ENCODE data around the gene NUDT14. TPM values are rescaled to one million over a fixed set of nuclear protein-coding genes. Genes with fewer than 3 reads are reported as not detected.

NUDT14 gene
- total RNA-seq, 1 experiment from 2014 or later = 37.0 TPM

DNA sequence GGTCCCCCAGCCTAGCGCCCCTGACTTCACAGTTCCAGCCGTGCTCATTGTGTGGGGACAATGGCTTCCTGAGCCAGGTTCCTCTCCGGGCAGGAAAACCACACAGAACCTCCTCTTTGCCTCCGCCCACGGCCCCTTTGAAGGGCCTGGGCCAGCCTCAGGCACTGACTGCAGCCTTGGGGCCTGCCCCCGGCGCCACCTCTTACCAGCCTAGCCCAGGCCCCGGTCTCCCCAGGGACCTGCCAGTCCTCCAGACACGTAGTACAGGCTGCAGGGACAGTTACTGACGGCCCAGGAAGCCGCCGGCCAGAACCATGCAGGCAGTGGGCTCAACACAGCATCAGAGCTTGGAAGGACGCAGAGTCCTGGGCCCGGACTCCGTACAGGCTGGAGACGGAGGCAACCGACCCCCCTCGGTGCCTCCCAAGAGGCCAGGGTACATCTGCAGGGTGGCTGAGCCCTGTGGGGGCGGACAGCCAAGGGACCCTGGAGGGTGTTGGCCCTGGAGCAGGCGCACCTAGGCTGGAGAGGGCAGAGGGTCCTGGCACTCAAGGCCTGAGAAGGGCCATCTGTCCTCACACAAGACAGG, 20.9 kb upstream of the NUDT14 start:
- no peaks in the 10 kb centered on the region for H3K36me3 ChIP-seq (ENCODE audit: low read depth)
- H3K4me2 ChIP-seq = no peak overlapping the region
- CTCF ChIA-PET = no interaction called here
- no peaks in the 10 kb centered on the region; the same call in 1 of the 2 replicates for H4K20me1 ChIP-seq (ENCODE audit: insufficient read depth)
- no peak overlapping the region for H3K27ac ChIP-seq
- POLR2A ChIA-PET (ENCODE audit: unreplicated experiment) = no interaction called here
- H3K27me3 ChIP-seq (ENCODE audit: insufficient read depth, low read depth) = peaks cover 6% of the 10 kb centered on the region; the same call in 1 of the 2 replicates
- BruUV-seq (replicated peaks) = no TSS peak
- no peaks in the 10 kb centered on the region for H3K79me2 ChIP-seq (ENCODE audit: low read depth)
- H3K9me3 ChIP-seq (ENCODE audit: insufficient read depth, low read depth) = no peaks in the 10 kb centered on the region
- TF ChIP-seq EZH2 (IDR thresholded peaks at IDR 0.05; ENCODE audit: low read depth) (no peak), CTCF (conservative IDR thresholded peaks at IDR 0.05) (no peak)
- H3K9me2 ChIP-seq (ENCODE audit: insufficient read depth) = no peaks in the 10 kb centered on the region
- no peak overlapping the region for H3K4me3 ChIP-seq
- no peak overlapping the region for H2AFZ ChIP-seq
- intact Hi-C loops (cut with micrococcal nuclease; ENCODE audit: unreplicated experiment) = loop anchor here (2.0 to 5.0 kb wide), 3 partner anchors 79 to 230 kb away; no protein-coding TSS in a partner anchor
- H3K4me1 ChIP-seq (replicated peaks; ENCODE audit: insufficient read depth) = peaks cover 29% of the 10 kb centered on the region
- no peak for DNase-seq
- H3F3A ChIP-seq (ENCODE audit: insufficient read depth, low read depth) = 0 out of 2 replicates have a peak, but pooled peaks cover 6% of the 10 kb centered on the region

DNA sequence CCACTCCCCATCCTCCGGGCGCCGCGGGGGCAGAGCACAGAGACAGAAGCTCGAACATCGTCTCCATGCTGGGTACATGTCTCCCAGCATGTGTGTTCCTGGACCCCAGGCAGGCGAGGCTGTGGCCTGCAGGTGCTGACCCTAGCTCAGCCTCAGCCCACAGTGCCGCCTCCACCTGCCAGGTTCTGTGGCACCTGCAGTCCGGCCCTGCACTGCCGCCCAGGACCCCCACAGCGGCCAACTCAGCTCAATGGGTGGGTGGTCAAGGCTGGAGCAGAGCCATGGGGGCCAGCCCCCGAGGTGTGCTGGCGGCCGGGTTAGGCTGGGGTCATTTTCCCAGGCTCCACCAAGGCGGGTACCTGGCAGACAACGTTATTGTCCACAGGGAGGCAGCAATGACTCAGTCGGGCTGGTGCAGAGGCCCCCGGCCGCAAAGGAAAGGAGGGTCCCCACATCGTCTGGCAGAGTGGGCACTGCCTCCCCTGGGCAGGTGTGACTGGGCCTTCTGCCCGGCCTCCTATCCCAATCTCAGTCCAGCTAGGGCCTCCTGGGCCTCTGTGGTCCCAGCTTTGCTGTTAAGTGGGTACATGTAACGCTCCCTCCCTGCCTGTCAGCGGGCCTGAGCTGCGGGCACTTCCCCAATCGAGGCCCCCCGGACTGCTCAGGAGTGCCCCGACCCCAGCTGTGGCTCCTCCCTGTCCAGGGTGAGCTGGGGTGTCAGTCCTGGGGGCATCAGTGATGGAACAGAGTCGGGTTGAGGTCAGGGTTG, 20.2 kb upstream of the NUDT14 start:
- intact Hi-C loops (cut with micrococcal nuclease; ENCODE audit: unreplicated experiment) = loop anchor here (5.0 kb wide), 2 partner anchors 151 to 229 kb away; no protein-coding TSS in a partner anchor
- Histone ChIP-seq H3K9me3 (ENCODE audit: insufficient read depth, low read depth) (no peaks in the 10 kb centered on the region), H3K27ac (no peak overlapping the region), H3K9me2 (ENCODE audit: insufficient read depth) (no peaks in the 10 kb centered on the region), H3F3A (ENCODE audit: insufficient read depth, low read depth) (0 out of 2 replicates have a peak, but pooled peaks cover 6% of the 10 kb centered on the region), H3K4me3 (no peak overlapping the region), H4K20me1 (ENCODE audit: insufficient read depth) (no peaks in the 10 kb centered on the region; the same call in 1 of the 2 replicates), H3K4me2 (no peak overlapping the region), H3K79me2 (ENCODE audit: low read depth) (no peaks in the 10 kb centered on the region), H3K4me1 (replicated peaks; ENCODE audit: insufficient read depth) (peaks cover 31% of the 10 kb centered on the region), H2AFZ (no peak overlapping the region), H3K36me3 (ENCODE audit: low read depth) (no peaks in the 10 kb centered on the region), H3K27me3 (ENCODE audit: insufficient read depth, low read depth) (peaks cover 13% of the 10 kb centered on the region; the same call in 1 of the 2 replicates)
- no peak for TF ChIP-seq EZH2 (IDR thresholded peaks at IDR 0.05; ENCODE audit: low read depth)
- TF ChIP-seq CTCF (conservative IDR thresholded peaks at IDR 0.05) = peak; percentile 34
- POLR2A ChIA-PET (ENCODE audit: unreplicated experiment) = interaction anchor here (0.6 kb wide), 1 partner anchor 10 kb away, joined by 3 read pairs; no protein-coding TSS in a partner anchor
- DNase-seq = no peak
- BruUV-seq (replicated peaks) = no TSS peak
- CTCF ChIA-PET = no interaction called here

DNA sequence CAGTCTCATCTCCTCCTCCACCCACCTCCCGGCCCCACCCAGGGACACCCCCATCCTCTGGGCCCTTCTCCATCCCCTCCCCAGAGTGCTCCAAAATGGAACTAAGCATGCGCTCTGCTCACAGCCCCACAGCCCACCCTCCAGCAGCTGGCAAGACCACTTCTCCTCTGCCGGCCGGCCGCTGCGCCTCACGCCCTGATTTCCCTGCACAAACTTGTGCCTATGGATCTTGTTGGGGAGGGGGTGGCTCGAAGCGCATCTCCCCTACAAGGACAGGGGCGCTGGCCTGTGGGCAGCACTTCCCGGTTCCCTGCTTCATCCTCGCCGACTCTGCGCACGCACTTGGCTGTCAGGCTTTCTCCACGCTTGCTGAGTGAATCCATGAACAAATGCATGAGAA, 19.5 kb upstream of the NUDT14 start:
- H3K79me2 ChIP-seq (ENCODE audit: low read depth) = no peaks in the 10 kb centered on the region
- no peak overlapping the region for H3K4me3 ChIP-seq
- H3K4me1 ChIP-seq (replicated peaks; ENCODE audit: insufficient read depth) = peaks cover 31% of the 10 kb centered on the region
- TF ChIP-seq CTCF (conservative IDR thresholded peaks at IDR 0.05) (no peak), EZH2 (IDR thresholded peaks at IDR 0.05; ENCODE audit: low read depth) (no peak)
- no TSS peak for BruUV-seq (replicated peaks)
- no peaks in the 10 kb centered on the region; the same call in 1 of the 2 replicates for H4K20me1 ChIP-seq (ENCODE audit: insufficient read depth)
- peaks cover 18% of the 10 kb centered on the region; the same call in 1 of the 2 replicates for H3K27me3 ChIP-seq (ENCODE audit: insufficient read depth, low read depth)
- ChIA-PET POLR2A (ENCODE audit: unreplicated experiment) (no interaction called here), CTCF (no interaction called here)
- H3K9me3 ChIP-seq (ENCODE audit: insufficient read depth, low read depth) = no peaks in the 10 kb centered on the region
- H3K36me3 ChIP-seq (ENCODE audit: low read depth) = no peaks in the 10 kb centered on the region
- 0 out of 2 replicates have a peak, but pooled peaks cover 2% of the 10 kb centered on the region for H3F3A ChIP-seq (ENCODE audit: insufficient read depth, low read depth)
- no peak for DNase-seq
- H3K4me2 ChIP-seq = no peak overlapping the region
- H3K27ac ChIP-seq = no peak overlapping the region
- H2AFZ ChIP-seq = no peak overlapping the region
- no peaks in the 10 kb centered on the region for H3K9me2 ChIP-seq (ENCODE audit: insufficient read depth)
- intact Hi-C loops (cut with micrococcal nuclease; ENCODE audit: unreplicated experiment) = loop anchor here (5.0 kb wide), 2 partner anchors 152 to 228 kb away; no protein-coding TSS in a partner anchor
